Erythroblast (primary cell): Measurements from ENCODE around the gene FAM110A.
"Not testable (repeated sequence)": the region's sequence is repeated elsewhere in the genome, so short reads cannot be mapped to it uniquely, and the experiment has no call there.

Experiments used
- GATA1 ChIP-seq: IDR thresholded peaks from 2 replicates; pipeline ENCODE4 v1.6.1; 2011; ENCODE audit warnings: low read depth, mild to moderate bottlenecking, control low read depth, low read length, moderate library complexity
- POLR2A ChIP-seq: IDR thresholded peaks from 2 replicates; pipeline ENCODE4 v1.6.1; 2011; ENCODE audit warnings: mild to moderate bottlenecking, low read length

- TF ChIP-seq POLR2A, GATA1: not testable (repeated sequence)
These were observed 5.5 kb upstream of the FAM110A start for GRCh38 chr20:827981-828380.
